ENCODE data around the gene WARS2.

Gene WARS2

DNA sequence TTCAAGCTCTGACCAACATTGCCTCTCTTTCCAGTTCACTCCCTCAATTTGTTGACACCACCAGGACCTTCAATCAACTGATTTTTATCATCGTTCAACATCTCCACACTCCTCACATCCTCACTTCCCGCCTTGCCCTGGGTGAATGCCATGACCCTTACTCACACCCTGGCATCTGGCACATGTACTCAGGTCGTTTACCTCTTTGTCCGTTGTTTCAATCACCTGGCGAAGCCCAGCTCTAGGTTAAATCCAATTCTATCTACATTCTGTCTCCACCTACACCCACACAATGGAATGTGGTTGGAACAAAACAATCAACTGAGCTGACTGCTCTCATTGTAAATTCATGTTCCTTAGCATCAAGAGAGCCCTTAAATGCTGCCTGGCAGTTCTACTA, 128.1 kb downstream of the WARS2 start:
- Histone ChIP-seq H3K4me3 (ENCODE audit: low read depth in 1 of 2, low read length in 2 of 2) (no peak overlapping the region), H3K36me3 (ENCODE audit: control insufficient read depth in 1 of 2, insufficient read depth in 2 of 2, low read length in 2 of 2) (no peaks in the 10 kb centered on the region), H3K27me3 (ENCODE audit: control insufficient read depth in 1 of 2, insufficient read depth in 2 of 2, low read length in 2 of 2) (peaks cover 12 to 36% of the 10 kb centered on the region in 2 donors), H3K27ac (ENCODE audit: low read depth, low read length) (no peak overlapping the region), H3K9ac (ENCODE audit: low read depth in 1 of 2, low read length in 2 of 2) (no peak overlapping the region), H3K4me1 (ENCODE audit: control insufficient read depth in 1 of 2, insufficient read depth in 2 of 2, low read length in 2 of 2) (peaks cover 8 to 12% of the 10 kb centered on the region in 2 donors), H3K9me3 (ENCODE audit: control insufficient read depth in 1 of 2, low read length in 2 of 2) (no peaks in the 10 kb centered on the region)

GRCh38 chr1:119011706-119012105, 128.7 kb downstream of the WARS2 start:
- no peak overlapping the region for H3K4me3 ChIP-seq (ENCODE audit: low read depth in 1 of 2, low read length in 2 of 2)
- peaks cover 19 to 43% of the 10 kb centered on the region in 2 donors for H3K27me3 ChIP-seq (ENCODE audit: control insufficient read depth in 1 of 2, insufficient read depth in 2 of 2, low read length in 2 of 2)
- H3K9me3 ChIP-seq (ENCODE audit: control insufficient read depth in 1 of 2, low read length in 2 of 2), result no peaks in the 10 kb centered on the region
- H3K9ac ChIP-seq (ENCODE audit: low read depth in 1 of 2, low read length in 2 of 2), result no peak overlapping the region
- no peaks in the 10 kb centered on the region for H3K36me3 ChIP-seq (ENCODE audit: control insufficient read depth in 1 of 2, insufficient read depth in 2 of 2, low read length in 2 of 2)
- H3K4me1 ChIP-seq (ENCODE audit: control insufficient read depth in 1 of 2, insufficient read depth in 2 of 2, low read length in 2 of 2), result peaks cover 8 to 12% of the 10 kb centered on the region in 2 donors
- H3K27ac ChIP-seq (ENCODE audit: low read depth, low read length), result no peak overlapping the region

- Histone ChIP-seq H3K4me3 (ENCODE audit: low read depth in 1 of 2, low read length in 2 of 2) (no peak overlapping the region), H3K36me3 (ENCODE audit: control insufficient read depth in 1 of 2, insufficient read depth in 2 of 2, low read length in 2 of 2) (no peaks in the 10 kb centered on the region), H3K4me1 (ENCODE audit: control insufficient read depth in 1 of 2, insufficient read depth in 2 of 2, low read length in 2 of 2) (peaks cover 8 to 12% of the 10 kb centered on the region in 2 donors), H3K9ac (ENCODE audit: low read depth in 1 of 2, low read length in 2 of 2) (no peak overlapping the region), H3K9me3 (ENCODE audit: control insufficient read depth in 1 of 2, low read length in 2 of 2) (no peaks in the 10 kb centered on the region), H3K27ac (ENCODE audit: low read depth, low read length) (no peak overlapping the region), H3K27me3 (ENCODE audit: control insufficient read depth in 1 of 2, insufficient read depth in 2 of 2, low read length in 2 of 2) (peaks cover 25 to 49% of the 10 kb centered on the region in 2 donors)
Observed at GRCh38 chr1:119011116-119011515, 129.3 kb downstream of the WARS2 start.

DNA sequence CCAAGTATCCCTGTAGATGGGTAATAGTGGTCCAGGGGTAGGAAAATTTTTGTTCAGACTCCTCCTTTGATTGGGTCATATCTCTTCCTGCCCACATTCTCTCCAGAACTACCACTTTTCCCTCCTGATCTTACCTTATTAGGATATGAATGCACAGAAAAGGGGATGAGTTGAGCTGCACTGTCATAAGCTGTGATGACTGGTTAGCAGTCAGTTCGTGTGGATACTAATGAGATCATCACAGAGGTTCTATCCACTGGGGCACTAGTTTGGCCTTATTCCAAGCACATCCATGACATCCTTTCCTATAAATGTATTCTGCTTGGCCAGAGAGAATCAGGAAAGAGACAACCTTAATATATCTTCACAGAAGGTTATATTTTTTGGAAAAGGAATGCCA, 130.3 kb downstream of the WARS2 start:
- Histone ChIP-seq H3K4me3 (ENCODE audit: low read depth in 1 of 2, low read length in 2 of 2) (no peak overlapping the region), H3K9ac (ENCODE audit: low read depth in 1 of 2, low read length in 2 of 2) (no peak overlapping the region), H3K9me3 (ENCODE audit: control insufficient read depth in 1 of 2, low read length in 2 of 2) (no peaks in the 10 kb centered on the region), H3K4me1 (ENCODE audit: control insufficient read depth in 1 of 2, insufficient read depth in 2 of 2, low read length in 2 of 2) (peaks cover 8 to 12% of the 10 kb centered on the region in 2 donors), H3K36me3 (ENCODE audit: control insufficient read depth in 1 of 2, insufficient read depth in 2 of 2, low read length in 2 of 2) (no peaks in the 10 kb centered on the region), H3K27me3 (ENCODE audit: control insufficient read depth in 1 of 2, insufficient read depth in 2 of 2, low read length in 2 of 2) (peaks cover 34 to 57% of the 10 kb centered on the region in 2 donors), H3K27ac (ENCODE audit: low read depth, low read length) (no peak overlapping the region)

DNA sequence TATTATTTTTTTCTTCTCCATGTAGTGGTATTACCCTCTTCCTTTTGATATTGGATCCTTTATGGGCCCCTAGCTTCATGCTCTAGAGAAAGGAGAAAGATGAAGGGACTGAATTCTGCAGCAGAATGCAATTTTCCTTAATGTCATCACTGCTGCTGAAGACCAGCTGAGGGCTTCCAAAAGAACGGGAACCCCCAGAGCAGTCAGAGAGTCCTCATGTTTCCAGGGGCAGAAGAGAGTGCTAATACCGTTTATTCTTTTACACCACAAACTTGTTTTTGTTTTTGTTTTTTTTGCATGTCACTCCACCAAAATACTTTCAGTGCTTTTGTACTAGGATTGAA, 131.2 kb downstream of the WARS2 start:
- no peak overlapping the region for H3K27ac ChIP-seq (ENCODE audit: low read depth, low read length)
- H3K9me3 ChIP-seq (ENCODE audit: control insufficient read depth in 1 of 2, low read length in 2 of 2), result no peaks in the 10 kb centered on the region
- H3K27me3 ChIP-seq (ENCODE audit: control insufficient read depth in 1 of 2, insufficient read depth in 2 of 2, low read length in 2 of 2), result peaks cover 42 to 66% of the 10 kb centered on the region in 2 donors
- H3K4me3 ChIP-seq (ENCODE audit: low read depth in 1 of 2, low read length in 2 of 2), result no peak overlapping the region
- H3K9ac ChIP-seq (ENCODE audit: low read depth in 1 of 2, low read length in 2 of 2), result no peak overlapping the region
- H3K4me1 ChIP-seq (ENCODE audit: control insufficient read depth in 1 of 2, insufficient read depth in 2 of 2, low read length in 2 of 2), result peaks cover 8 to 12% of the 10 kb centered on the region in 2 donors
- H3K36me3 ChIP-seq (ENCODE audit: control insufficient read depth in 1 of 2, insufficient read depth in 2 of 2, low read length in 2 of 2), result no peaks in the 10 kb centered on the region

DNA sequence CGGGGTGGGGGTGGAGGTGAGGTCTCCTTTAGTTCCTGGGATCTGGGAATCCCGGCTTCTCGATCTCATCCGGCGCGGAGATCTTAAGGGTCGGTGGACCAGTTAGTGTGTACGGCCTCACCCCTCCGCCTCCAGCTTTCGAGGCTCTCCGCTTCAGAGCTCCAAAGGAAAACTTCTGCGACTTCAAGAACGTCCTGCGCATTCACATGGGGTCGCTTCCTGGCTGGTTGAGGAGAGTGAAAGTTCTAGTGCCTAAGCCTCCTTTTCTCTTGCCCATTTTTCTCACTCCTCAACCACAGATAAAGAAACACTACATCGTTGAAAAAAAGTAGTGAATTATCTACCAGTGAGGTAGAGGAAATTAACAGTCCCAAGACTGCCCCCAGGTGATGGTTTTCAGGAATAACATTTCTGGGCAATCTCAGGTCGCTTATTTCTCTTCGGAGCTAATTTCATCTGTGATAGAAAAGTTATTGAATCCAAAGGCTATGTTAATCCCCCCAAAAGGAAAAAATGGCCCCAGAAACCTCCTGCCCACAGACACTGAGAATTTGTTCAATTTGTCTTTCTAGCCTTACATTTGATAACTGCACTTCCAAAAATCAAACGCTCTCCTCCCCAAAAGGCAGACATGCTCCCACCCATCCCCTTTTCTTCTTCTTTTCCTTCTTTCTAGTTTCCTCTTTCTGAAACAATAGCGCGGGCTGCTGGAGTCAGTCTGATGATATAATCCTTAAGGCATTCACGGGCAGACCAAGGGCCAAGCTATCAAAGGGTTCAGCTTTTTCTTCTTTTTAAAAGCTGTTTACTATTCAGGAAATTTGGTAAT, 131.8 kb downstream of the WARS2 start:
- peak overlapping the region; percentile 41 to 54 for H3K4me3 ChIP-seq (ENCODE audit: low read depth in 1 of 2, low read length in 2 of 2)
- H3K4me1 ChIP-seq (ENCODE audit: control insufficient read depth in 1 of 2, insufficient read depth in 2 of 2, low read length in 2 of 2), result peaks cover 8 to 12% of the 10 kb centered on the region in 2 donors
- H3K27me3 ChIP-seq (ENCODE audit: control insufficient read depth in 1 of 2, insufficient read depth in 2 of 2, low read length in 2 of 2), result peaks cover 48 to 72% of the 10 kb centered on the region in 2 donors
- no peaks in the 10 kb centered on the region for H3K9me3 ChIP-seq (ENCODE audit: control insufficient read depth in 1 of 2, low read length in 2 of 2)
- no peak overlapping the region for H3K27ac ChIP-seq (ENCODE audit: low read depth, low read length)
- H3K36me3 ChIP-seq (ENCODE audit: control insufficient read depth in 1 of 2, insufficient read depth in 2 of 2, low read length in 2 of 2), result no peaks in the 10 kb centered on the region
- H3K9ac ChIP-seq (ENCODE audit: low read depth in 1 of 2, low read length in 2 of 2), result peak overlapping the region in 1 of 2 donors; percentile 26

GRCh38 chr1:119007670-119008482, 132.6 kb downstream of the WARS2 start:
- Histone ChIP-seq H3K9me3 (ENCODE audit: control insufficient read depth in 1 of 2, low read length in 2 of 2) (no peaks in the 10 kb centered on the region), H3K36me3 (ENCODE audit: control insufficient read depth in 1 of 2, insufficient read depth in 2 of 2, low read length in 2 of 2) (no peaks in the 10 kb centered on the region), H3K4me1 (ENCODE audit: control insufficient read depth in 1 of 2, insufficient read depth in 2 of 2, low read length in 2 of 2) (peaks cover 8 to 12% of the 10 kb centered on the region in 2 donors), H3K4me3 (ENCODE audit: low read depth in 1 of 2, low read length in 2 of 2) (peak overlapping the region; percentile 41 to 54), H3K9ac (ENCODE audit: low read depth in 1 of 2, low read length in 2 of 2) (peak overlapping the region in 1 of 2 donors; percentile 26), H3K27me3 (ENCODE audit: control insufficient read depth in 1 of 2, insufficient read depth in 2 of 2, low read length in 2 of 2) (peaks cover 52 to 77% of the 10 kb centered on the region in 2 donors), H3K27ac (ENCODE audit: low read depth, low read length) (no peak overlapping the region)

GRCh38 chr1:119007339-119007669, 133.1 kb downstream of the WARS2 start:
- peaks cover 57 to 80% of the 10 kb centered on the region in 2 donors for H3K27me3 ChIP-seq (ENCODE audit: control insufficient read depth in 1 of 2, insufficient read depth in 2 of 2, low read length in 2 of 2)

GRCh38 chr1:119006406-119007279, 133.8 kb downstream of the WARS2 start:
- no peak overlapping the region for H3K9ac ChIP-seq (ENCODE audit: low read depth in 1 of 2, low read length in 2 of 2)
- H3K4me3 ChIP-seq (ENCODE audit: low read depth in 1 of 2, low read length in 2 of 2), result no peak overlapping the region
- H3K27me3 ChIP-seq (ENCODE audit: control insufficient read depth in 1 of 2, insufficient read depth in 2 of 2, low read length in 2 of 2), result peaks cover 64 to 86% of the 10 kb centered on the region in 2 donors
- H3K36me3 ChIP-seq (ENCODE audit: control insufficient read depth in 1 of 2, insufficient read depth in 2 of 2, low read length in 2 of 2), result no peaks in the 10 kb centered on the region
- H3K4me1 ChIP-seq (ENCODE audit: control insufficient read depth in 1 of 2, insufficient read depth in 2 of 2, low read length in 2 of 2), result peaks cover 12% of the 10 kb centered on the region in 2 donors
- no peaks in the 10 kb centered on the region for H3K9me3 ChIP-seq (ENCODE audit: control insufficient read depth in 1 of 2, low read length in 2 of 2)
- H3K27ac ChIP-seq (ENCODE audit: low read depth, low read length), result no peak overlapping the region

More at GRCh38 chr1:119007339-119007669, 133.1 kb downstream of the WARS2 start:
- no peaks in the 10 kb centered on the region for H3K9me3 ChIP-seq (ENCODE audit: control insufficient read depth in 1 of 2, low read length in 2 of 2)
- no peak overlapping the region for H3K4me3 ChIP-seq (ENCODE audit: low read depth in 1 of 2, low read length in 2 of 2)
- H3K27ac ChIP-seq (ENCODE audit: low read depth, low read length), result no peak overlapping the region
- no peaks in the 10 kb centered on the region for H3K36me3 ChIP-seq (ENCODE audit: control insufficient read depth in 1 of 2, insufficient read depth in 2 of 2, low read length in 2 of 2)
- H3K4me1 ChIP-seq (ENCODE audit: control insufficient read depth in 1 of 2, insufficient read depth in 2 of 2, low read length in 2 of 2), result peaks cover 9 to 12% of the 10 kb centered on the region in 2 donors
- no peak overlapping the region for H3K9ac ChIP-seq (ENCODE audit: low read depth in 1 of 2, low read length in 2 of 2)
